ENCODE data around the gene ZSCAN21.

GRCh38 chr7:100091411-100092181 lies 42.0 kb downstream of the ZSCAN21 start:
- peak; percentile 59 for TF ChIP-seq POLR2AphosphoS5 (IDR thresholded peaks at IDR 0.05; ENCODE audit: borderline replicate concordance, low read depth, low read length)
- no peak for TF ChIP-seq FOXP2 (optimal IDR thresholded peaks at IDR 0.05; ENCODE audit: control extremely low read depth, extremely low read length, insufficient read depth)

Measured in SK-N-MC (cell line).